ENCODE results near the gene IFNA14.
A peak's percentile ranks its signal among the peaks of the same experiment; 100 is the strongest.

IFNA14 gene

DNA sequence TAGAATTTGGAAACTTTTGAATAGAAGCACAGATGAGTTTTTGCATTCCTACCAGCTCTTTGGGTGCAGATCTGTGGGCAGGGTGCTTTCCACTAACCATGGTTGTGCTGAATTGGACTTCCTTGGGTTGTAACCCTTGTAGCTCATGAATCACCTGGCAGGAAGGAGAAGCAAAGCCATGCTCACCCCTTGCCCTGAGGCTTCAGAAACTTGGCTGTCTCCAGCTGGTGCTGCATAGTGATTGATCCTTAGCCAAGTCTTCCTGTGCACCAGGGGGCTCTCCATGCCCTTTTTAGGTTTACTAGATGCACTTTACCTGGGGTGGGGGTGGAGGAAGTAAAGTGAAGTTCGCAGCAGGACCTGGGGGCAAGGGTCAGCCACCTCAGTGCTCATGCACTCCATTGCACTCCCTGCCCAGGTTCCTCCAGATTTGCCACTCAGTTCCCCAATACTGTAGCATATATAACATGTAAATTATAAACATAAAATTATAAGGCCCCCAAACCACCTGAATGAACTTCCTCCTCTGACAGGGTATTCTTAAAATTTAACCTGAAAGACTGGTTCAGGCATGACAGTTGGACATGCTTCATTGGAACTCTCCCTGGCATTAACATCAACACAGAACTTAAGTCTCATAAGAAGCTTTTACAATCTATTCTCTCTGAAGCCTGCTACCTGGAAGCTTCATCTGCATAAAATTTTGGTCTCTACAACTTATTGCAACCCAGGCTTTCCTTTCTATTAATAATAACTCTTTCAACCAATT lies 25.8 kb upstream of the IFNA14 start (continued):
- TF ChIP-seq ZBTB1 (tag by site-specific recombination; IDR thresholded peaks at IDR 0.05) (no peak), ZFP37 (tag by site-specific recombination; IDR thresholded peaks at IDR 0.05) (no peak), ZNF433 (tag by site-specific recombination; IDR thresholded peaks at IDR 0.05; ENCODE audit: low read depth) (no peak), ZNF623 (tag by site-specific recombination; IDR thresholded peaks at IDR 0.05) (no peak), ZNF677 (tag by site-specific recombination; IDR thresholded peaks at IDR 0.05) (no peak)
- TF ChIP-seq, protein P1, sequence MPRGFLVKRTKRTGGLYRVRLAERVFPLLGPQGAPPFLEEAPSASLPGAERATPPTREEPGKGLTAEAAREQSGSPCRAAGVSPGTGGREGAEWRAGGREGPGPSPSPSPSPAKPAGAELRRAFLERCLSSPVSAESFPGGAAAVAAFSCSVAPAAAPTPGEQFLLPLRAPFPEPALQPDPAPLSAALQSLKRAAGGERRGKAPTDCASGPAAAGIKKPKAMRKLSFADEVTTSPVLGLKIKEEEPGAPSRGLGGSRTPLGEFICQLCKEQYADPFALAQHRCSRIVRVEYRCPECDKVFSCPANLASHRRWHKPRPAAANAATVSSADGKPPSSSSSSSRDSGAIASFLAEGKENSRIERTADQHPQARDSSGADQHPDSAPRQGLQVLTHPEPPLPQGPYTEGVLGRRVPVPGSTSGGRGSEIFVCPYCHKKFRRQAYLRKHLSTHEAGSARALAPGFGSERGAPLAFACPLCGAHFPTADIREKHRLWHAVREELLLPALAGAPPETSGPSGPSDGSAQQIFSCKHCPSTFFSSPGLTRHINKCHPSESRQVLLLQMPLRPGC (tag by site-specific recombination; IDR thresholded peaks at IDR 0.05) = no peak

DNA sequence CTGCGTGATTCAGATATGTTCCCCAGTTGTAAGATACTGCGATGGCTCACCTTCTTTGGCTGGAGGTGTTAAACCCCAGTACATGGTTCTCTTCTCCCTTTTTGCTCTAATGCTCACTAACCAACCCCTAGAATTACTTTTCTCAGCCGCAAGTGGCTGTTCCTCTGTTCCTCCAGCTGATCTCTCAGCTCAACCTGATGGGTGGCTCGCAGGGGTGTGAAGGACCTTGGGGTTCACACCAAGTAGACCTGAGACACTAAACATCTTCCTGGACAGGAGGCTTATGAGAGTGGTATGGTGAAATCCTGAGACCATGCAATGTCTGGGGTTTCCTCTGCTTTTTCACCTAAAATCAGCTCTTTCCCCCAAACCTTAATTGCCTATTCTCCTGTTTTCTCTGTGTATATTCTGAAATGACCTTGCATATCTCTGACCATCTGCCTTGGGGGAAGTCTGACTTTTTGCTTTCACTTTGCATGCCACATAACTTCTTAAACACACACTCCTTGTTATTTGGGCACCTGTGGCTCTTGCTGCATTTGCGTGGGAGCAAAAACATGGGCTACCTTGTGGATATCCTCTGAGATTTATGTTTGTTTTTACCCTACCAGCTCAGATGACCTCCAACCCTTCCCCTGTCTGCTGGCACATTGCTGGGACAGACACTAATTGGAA lies 15.9 kb upstream of the IFNA14 start:
- ChIA-PET CTCF (interaction anchor here (0.6 kb wide), 1 partner anchor 523 kb away, joined by 3 read pairs; no protein-coding TSS in a partner anchor), POLR2A (interaction anchor here (0.5 kb wide), 1 partner anchor 553 kb away, joined by 3 read pairs; no protein-coding TSS in a partner anchor)
- TF ChIP-seq ZNF211 (tag by site-specific recombination; IDR thresholded peaks at IDR 0.05; ENCODE audit: low read depth) (no peak), SP7 (tag by site-specific recombination; IDR thresholded peaks at IDR 0.05) (no peak), ZBTB48 (tag by site-specific recombination; IDR thresholded peaks at IDR 0.05) (no peak), ZNF202 (tag by site-specific recombination; IDR thresholded peaks at IDR 0.05; ENCODE audit: borderline replicate concordance) (no peak), ZNF350 (tag by site-specific recombination; IDR thresholded peaks at IDR 0.05) (no peak), SCRT2 (tag by site-specific recombination; IDR thresholded peaks at IDR 0.05) (0 out of 2 replicates have a peak, but pooled peaks have one; percentile 20)
- no peak overlapping the region for H3K27ac ChIP-seq (ENCODE audit: extremely low read depth, low read depth, low read length)
- H3K9me3 ChIP-seq (ENCODE audit: control insufficient read depth, insufficient read depth, low read depth, low read length) = no peaks in the 10 kb centered on the region
- H3K4me3 ChIP-seq (ENCODE audit: low read depth, low read length) = no peak overlapping the region
- no peaks in the 10 kb centered on the region for H3K4me1 ChIP-seq (ENCODE audit: control insufficient read depth, insufficient read depth, low read length)
- no peaks in the 10 kb centered on the region for H3K36me3 ChIP-seq (ENCODE audit: control insufficient read depth in 2 of 2, insufficient read depth in 1 of 2, low read length in 2 of 2)

DNA sequence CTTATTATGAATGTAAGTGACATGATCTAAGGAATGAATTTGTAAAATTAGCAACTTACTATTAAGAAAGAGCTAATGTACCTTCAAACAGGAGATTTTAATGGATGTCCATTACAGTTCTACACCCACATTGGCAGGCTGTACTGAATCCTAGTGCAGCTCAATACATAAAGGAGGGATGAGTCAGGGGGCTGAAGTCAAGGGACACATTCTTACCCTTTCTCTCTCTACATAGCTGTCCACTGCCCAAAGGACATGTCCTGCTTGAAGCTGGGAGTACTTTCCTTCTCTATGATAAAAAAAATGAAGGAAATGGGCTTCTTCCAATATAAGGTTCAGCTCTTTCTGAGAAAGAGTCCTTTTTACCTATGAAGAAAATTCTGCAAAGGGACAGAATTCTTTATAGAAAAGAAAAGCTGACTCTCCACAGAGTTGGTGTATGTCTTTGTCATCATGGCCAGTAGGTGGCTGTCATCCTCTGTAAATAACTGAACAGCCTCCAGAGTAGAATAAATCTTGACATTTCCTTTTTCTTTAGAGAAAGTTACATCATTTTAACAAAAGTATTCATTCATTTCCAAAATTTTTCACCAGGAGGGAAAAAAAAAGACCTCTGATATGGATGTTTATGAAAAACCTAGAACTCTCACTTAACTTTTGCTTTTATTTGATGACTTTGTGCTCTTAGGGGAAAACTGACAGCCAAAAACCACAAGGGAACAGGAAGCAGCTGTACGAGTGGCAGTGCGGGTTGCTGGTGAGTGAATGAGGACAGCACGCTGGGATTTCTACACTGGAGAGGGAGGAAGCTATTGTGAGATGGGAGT lies 13.1 kb upstream of the IFNA14 start:
- ChIA-PET CTCF (interaction anchor here (0.5 to 3.8 kb wide), 50 partner anchors 9 to 1196 kb away, joined by 3 to 33 read pairs (median 5); no protein-coding TSS in a partner anchor), POLR2A (interaction anchor here (2.1 kb wide), 1 partner anchor 549 kb away, joined by 5 read pairs; the partner anchor contains the start of gene MTAP)

More for the DNA sequence above, 13.1 kb upstream of the IFNA14 start:
- H3K27ac ChIP-seq (ENCODE audit: extremely low read depth, low read depth, low read length) = no peak overlapping the region
- H3K4me3 ChIP-seq (ENCODE audit: low read depth, low read length) = no peak overlapping the region
- no peaks in the 10 kb centered on the region for H3K9me3 ChIP-seq (ENCODE audit: control insufficient read depth, insufficient read depth, low read depth, low read length)
- no peaks in the 10 kb centered on the region for H3K4me1 ChIP-seq (ENCODE audit: control insufficient read depth, insufficient read depth, low read length)
- H3K36me3 ChIP-seq (ENCODE audit: control insufficient read depth in 2 of 2, insufficient read depth in 1 of 2, low read length in 2 of 2) = no peaks in the 10 kb centered on the region
- TF ChIP-seq ZNF654 (tag by site-specific recombination; IDR thresholded peaks at IDR 0.05; ENCODE audit: low read depth) (peak; percentile 66), PRDM1 (tag by site-specific recombination; IDR thresholded peaks at IDR 0.05) (peak; percentile 88), ZNF391 (tag by site-specific recombination; IDR thresholded peaks at IDR 0.05; ENCODE audit: borderline replicate concordance, low read depth) (no peak), ZNF701 (tag by site-specific recombination; IDR thresholded peaks at IDR 0.05) (no peak), ZNF473 (tag by site-specific recombination; IDR thresholded peaks at IDR 0.05) (no peak), ZNF660 (tag by site-specific recombination; IDR thresholded peaks at IDR 0.05) (peak; percentile 29; the same call in 1 of the 2 replicates), GLI2 (tag by site-specific recombination; IDR thresholded peaks at IDR 0.05; ENCODE audit: borderline replicate concordance, low read depth) (no peak), ZNF664 (tag by site-specific recombination; IDR thresholded peaks at IDR 0.05) (no peak)
- TF ChIP-seq, protein P2, sequence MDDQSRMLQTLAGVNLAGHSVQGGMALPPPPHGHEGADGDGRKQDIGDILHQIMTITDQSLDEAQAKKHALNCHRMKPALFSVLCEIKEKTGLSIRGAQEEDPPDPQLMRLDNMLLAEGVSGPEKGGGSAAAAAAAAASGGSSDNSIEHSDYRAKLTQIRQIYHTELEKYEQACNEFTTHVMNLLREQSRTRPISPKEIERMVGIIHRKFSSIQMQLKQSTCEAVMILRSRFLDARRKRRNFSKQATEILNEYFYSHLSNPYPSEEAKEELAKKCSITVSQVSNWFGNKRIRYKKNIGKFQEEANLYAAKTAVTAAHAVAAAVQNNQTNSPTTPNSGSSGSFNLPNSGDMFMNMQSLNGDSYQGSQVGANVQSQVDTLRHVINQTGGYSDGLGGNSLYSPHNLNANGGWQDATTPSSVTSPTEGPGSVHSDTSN (CRISPR knock-in tag; IDR thresholded peaks at IDR 0.05) = no peak
- TF ChIP-seq, protein P3, sequence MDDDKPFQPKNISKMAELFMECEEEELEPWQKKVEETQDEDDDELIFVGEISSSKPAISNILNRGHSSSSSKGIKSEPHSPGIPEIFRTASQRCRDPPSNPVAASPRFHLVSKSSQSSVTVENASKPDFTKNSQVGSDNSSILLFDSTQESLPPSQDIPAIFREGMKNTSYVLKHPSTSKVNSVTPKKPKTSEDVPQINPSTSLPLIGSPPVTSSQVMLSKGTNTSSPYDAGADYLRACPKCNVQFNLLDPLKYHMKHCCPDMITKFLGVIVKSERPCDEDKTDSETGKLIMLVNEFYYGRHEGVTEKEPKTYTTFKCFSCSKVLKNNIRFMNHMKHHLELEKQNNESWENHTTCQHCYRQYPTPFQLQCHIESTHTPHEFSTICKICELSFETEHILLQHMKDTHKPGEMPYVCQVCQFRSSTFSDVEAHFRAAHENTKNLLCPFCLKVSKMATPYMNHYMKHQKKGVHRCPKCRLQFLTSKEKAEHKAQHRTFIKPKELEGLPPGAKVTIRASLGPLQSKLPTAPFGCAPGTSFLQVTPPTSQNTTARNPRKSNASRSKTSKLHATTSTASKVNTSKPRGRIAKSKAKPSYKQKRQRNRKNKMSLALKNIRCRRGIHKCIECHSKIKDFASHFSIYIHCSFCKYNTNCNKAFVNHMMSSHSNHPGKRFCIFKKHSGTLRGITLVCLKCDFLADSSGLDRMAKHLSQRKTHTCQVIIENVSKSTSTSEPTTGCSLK (tag by site-specific recombination; IDR thresholded peaks at IDR 0.05) = no peak

Data from HEK293 (cell line).